Keratinocyte (primary cell): ENCODE data around the gene ZRSR2.

Experiments used
- EZH2 ChIP-seq: IDR thresholded peaks from one replicate; pipeline ENCODE4 v1.6.1; 2012; ENCODE audit warnings: inconsistent platforms, mild to moderate bottlenecking, low read length, moderate library complexity
- TF ChIP-seq, protein P1 (sequence below), 3 experiments: IDR thresholded peaks in 1 of 3; conservative IDR thresholded peaks in 1 of 3; optimal IDR thresholded peaks in 1 of 3; 2 replicates in 2 of 3; 3 replicates in 1 of 3; pipeline versions ENCODE3 to v1.5.1; 2011; ENCODE audit warnings: low read length in 3 of 3, mild to moderate bottlenecking in 3 of 3, moderate library complexity in 2 of 3, control low read depth in 1 of 3, inconsistent platforms in 1 of 3; ENCODE audit not compliant: insufficient read depth in 2 of 3; ENCODE audit errors: extremely low read depth in 1 of 3

DNA sequence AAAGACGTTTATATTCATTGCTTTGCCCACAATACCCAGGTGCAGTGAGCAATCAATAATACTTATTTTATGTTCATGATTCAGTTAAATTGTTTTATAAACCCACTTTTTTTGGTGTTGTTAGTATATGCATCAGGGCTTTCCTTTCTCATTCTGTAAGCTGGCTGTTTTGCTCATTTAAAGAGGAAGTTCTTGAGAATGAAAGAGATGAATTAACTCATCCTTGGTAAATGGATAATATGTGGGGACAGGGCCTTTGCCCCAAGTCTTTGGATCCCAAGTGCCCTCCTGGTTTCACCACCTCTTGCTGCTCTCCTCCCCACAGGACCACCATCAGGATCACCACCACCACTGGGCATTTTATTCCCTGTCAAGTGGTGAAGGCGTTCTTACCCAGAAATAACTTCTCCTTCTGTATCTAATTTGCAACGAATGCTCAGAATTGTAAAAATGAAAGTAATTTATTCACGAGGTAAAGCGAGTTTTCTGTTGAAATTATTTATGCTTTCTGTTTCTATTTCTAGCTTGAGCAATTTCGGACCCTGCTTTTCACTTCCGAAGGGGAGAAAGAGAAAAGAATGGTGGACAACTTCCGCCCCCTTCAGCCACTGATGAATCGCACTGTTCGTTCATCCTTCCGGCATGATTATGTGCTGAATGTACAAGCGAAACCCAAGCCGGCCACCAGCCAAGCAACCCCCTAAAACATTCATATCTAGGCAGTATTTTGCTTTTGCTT is 8.2 kb upstream of the ZRSR2 start:
- TF ChIP-seq, protein P1, sequence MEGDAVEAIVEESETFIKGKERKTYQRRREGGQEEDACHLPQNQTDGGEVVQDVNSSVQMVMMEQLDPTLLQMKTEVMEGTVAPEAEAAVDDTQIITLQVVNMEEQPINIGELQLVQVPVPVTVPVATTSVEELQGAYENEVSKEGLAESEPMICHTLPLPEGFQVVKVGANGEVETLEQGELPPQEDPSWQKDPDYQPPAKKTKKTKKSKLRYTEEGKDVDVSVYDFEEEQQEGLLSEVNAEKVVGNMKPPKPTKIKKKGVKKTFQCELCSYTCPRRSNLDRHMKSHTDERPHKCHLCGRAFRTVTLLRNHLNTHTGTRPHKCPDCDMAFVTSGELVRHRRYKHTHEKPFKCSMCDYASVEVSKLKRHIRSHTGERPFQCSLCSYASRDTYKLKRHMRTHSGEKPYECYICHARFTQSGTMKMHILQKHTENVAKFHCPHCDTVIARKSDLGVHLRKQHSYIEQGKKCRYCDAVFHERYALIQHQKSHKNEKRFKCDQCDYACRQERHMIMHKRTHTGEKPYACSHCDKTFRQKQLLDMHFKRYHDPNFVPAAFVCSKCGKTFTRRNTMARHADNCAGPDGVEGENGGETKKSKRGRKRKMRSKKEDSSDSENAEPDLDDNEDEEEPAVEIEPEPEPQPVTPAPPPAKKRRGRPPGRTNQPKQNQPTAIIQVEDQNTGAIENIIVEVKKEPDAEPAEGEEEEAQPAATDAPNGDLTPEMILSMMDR (optimal IDR thresholded peaks at IDR 0.05 in 1 of 3, IDR thresholded peaks at IDR 0.05 in 1 of 3, conservative IDR thresholded peaks at IDR 0.05 in 1 of 3; ENCODE audit: extremely low read depth in 1 of 3, insufficient read depth in 2 of 3, low read length in 3 of 3): no peak
- TF ChIP-seq EZH2: no peak
